Nephron (organoid): ENCODE data around the gene CDKAL1.
"Not testable (repeated sequence)": the region's sequence is repeated elsewhere in the genome, so short reads cannot be mapped to it uniquely, and the experiment has no call there.

ENCODE experiments used
- H3K27ac Mint-ChIP-seq, 3 experiments: 2 replicates each; pipeline ENCODE4 v1.8.0; 2020; ENCODE audit warnings: mixed read lengths in 3 of 3, mild to moderate bottlenecking in 2 of 3, moderate library complexity in 1 of 3
- H3K27me3 Mint-ChIP-seq: 2 replicates; pipeline ENCODE4 v1.8.0; 2021; ENCODE audit warnings: low read depth, mild to moderate bottlenecking, moderate library complexity, mixed read lengths
- H3K36me3 Mint-ChIP-seq: 2 replicates; pipeline ENCODE4 v1.8.0; 2020; ENCODE audit warnings: low read depth, mixed read lengths
- H3K4me1 Mint-ChIP-seq: 2 replicates; pipeline ENCODE4 v1.8.0; 2020; ENCODE audit warnings: mixed read lengths
- H3K4me3 Mint-ChIP-seq, 3 experiments: 2 replicates each; pipeline ENCODE4 v1.8.0; 2020; ENCODE audit warnings: mild to moderate bottlenecking in 3 of 3, mixed read lengths in 3 of 3, moderate library complexity in 2 of 3
- H3K9me3 Mint-ChIP-seq: 2 replicates; pipeline ENCODE4 v1.8.0; 2020; ENCODE audit warnings: mixed read lengths
- TF ChIP-seq, protein P1 (sequence below), 3 experiments: fragments of 200-600 bp; sonication (generic); IDR thresholded peaks; one replicate each; pipeline ENCODE4 v1.5.0; 2021; ENCODE audit warnings: antibody characterized with exemption in 3 of 3; ENCODE audit not compliant: unreplicated experiment in 3 of 3

Gene CDKAL1

DNA sequence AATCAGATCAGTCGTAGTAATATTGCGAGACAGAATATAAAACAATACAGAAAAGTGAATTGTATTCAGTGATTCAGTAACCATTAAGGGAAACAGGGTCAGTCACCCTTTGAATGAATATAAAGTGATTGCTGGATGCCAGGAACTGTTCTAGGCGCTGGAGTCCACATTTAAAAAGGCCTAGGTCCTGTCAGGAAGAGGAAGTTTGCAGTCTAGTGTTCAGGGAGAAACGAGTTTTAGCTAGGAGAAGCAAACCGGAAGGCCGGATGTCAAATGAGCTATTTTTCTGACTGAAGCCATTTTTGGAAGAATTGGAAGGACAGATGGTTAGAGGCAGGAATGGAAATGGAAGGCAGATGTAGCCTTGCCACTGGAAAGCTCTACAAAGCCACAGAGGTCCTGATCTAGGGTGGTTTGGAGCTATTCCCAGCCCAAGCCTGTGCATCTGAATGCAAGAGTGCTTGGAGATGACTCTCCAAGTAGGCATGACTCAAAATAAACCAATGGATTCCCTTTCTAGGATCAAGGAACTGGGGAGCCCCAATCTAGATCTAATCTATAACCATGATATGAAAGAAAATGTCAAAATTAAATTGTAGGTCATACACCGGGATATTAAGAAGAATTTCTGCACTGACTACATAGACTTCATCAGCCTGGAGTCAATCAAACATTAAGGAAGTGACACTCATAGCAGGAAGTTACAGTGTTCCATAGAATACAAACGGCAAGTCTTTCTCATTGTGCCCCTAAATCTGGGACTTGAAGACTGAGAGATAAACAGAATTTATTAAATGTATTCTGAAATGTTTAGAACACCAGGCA, 36.8 kb upstream of the CDKAL1 start:
- peaks cover 9% of the 10 kb centered on the region for H3K4me1 Mint-ChIP-seq
- H3K9me3 Mint-ChIP-seq = peaks cover 7% of the 10 kb centered on the region
- H3K27me3 Mint-ChIP-seq = no peaks in the 10 kb centered on the region
- no peak overlapping the region for H3K27ac Mint-ChIP-seq
- peaks cover 4% of the 10 kb centered on the region for H3K36me3 Mint-ChIP-seq
- TF ChIP-seq, protein P1, sequence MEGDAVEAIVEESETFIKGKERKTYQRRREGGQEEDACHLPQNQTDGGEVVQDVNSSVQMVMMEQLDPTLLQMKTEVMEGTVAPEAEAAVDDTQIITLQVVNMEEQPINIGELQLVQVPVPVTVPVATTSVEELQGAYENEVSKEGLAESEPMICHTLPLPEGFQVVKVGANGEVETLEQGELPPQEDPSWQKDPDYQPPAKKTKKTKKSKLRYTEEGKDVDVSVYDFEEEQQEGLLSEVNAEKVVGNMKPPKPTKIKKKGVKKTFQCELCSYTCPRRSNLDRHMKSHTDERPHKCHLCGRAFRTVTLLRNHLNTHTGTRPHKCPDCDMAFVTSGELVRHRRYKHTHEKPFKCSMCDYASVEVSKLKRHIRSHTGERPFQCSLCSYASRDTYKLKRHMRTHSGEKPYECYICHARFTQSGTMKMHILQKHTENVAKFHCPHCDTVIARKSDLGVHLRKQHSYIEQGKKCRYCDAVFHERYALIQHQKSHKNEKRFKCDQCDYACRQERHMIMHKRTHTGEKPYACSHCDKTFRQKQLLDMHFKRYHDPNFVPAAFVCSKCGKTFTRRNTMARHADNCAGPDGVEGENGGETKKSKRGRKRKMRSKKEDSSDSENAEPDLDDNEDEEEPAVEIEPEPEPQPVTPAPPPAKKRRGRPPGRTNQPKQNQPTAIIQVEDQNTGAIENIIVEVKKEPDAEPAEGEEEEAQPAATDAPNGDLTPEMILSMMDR (IDR thresholded peaks at IDR 0.05; ENCODE audit: unreplicated experiment in 3 of 3) = no peak
- no peak overlapping the region for H3K4me3 Mint-ChIP-seq

DNA sequence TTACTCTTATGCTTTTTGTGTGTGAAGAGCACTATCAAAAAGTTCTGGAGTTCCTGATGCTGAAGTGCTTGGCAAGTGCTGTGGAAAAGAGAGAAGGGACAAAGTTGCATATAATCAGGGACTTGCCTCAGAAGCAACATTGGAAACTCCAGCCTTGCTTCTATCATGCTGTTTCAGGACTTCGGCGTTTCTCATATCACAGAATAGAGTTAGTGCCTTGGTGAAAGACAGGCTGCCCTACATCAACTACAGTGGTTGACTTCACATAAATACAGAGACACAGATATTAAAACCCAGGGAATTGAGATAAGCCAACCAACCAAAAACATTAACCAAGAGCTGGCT, 36.2 kb upstream of the CDKAL1 start:
- peaks cover 12% of the 10 kb centered on the region for H3K9me3 Mint-ChIP-seq
- no peak overlapping the region for H3K27ac Mint-ChIP-seq
- H3K36me3 Mint-ChIP-seq = peaks cover 3% of the 10 kb centered on the region
- no peak overlapping the region for H3K4me3 Mint-ChIP-seq
- TF ChIP-seq, protein P1 (IDR thresholded peaks at IDR 0.05; ENCODE audit: unreplicated experiment in 3 of 3) = no peak
- H3K27me3 Mint-ChIP-seq = no peaks in the 10 kb centered on the region
- peaks cover 9% of the 10 kb centered on the region for H3K4me1 Mint-ChIP-seq

DNA sequence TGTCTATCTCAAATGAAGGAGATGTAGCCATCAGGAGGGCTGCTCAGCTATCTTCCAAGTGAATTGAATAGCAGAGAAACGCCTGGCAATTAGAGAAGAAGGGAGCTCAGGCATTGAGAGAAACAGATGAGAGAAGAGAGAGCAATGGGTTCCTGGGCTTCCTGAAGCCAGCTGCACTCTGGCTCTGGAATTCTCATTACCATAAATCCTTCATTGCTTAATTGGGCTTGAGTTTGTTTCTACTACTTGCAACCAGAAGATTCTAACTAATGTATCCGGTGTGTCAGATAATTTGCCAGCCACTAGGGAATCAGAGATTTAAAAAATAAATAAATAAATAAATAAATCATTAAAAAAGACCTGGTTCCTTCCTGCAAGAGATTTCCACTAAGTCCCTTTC, 25.0 kb upstream of the CDKAL1 start:
- Mint-ChIP-seq H3K9me3 (no peaks in the 10 kb centered on the region), H3K4me3 (no peak overlapping the region), H3K27ac (no peak overlapping the region), H3K36me3 (no peaks in the 10 kb centered on the region), H3K27me3 (peaks cover 5% of the 10 kb centered on the region), H3K4me1 (peaks cover 5% of the 10 kb centered on the region)
- TF ChIP-seq, protein P1 (IDR thresholded peaks at IDR 0.05; ENCODE audit: unreplicated experiment in 3 of 3) = no peak

DNA sequence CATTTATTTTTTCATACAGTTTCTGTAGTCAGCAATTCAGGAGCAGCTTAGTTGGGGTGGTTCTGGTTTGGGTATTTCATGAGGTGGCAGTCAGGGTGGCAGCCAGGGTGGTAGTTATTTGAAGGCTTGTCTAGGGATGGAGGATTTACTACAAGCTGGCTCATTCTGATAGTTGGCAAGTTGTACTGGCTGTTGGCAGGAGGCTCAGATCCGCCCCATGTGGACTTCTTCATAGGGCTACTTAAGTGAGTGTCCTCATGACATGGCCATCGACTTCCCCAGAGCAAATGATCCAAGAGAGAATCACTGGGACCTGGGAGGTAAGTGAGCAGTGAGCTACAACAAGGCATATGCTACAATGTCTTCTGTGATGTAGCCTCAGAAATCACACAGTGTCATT, 22.4 kb upstream of the CDKAL1 start:
- Mint-ChIP-seq H3K27me3 (peaks cover 5% of the 10 kb centered on the region), H3K27ac (no peak overlapping the region), H3K4me1 (peaks cover 5% of the 10 kb centered on the region), H3K9me3 (no peaks in the 10 kb centered on the region), H3K36me3 (no peaks in the 10 kb centered on the region), H3K4me3 (no peak overlapping the region)
- TF ChIP-seq, protein P1 (IDR thresholded peaks at IDR 0.05; ENCODE audit: unreplicated experiment in 3 of 3) = no peak

DNA sequence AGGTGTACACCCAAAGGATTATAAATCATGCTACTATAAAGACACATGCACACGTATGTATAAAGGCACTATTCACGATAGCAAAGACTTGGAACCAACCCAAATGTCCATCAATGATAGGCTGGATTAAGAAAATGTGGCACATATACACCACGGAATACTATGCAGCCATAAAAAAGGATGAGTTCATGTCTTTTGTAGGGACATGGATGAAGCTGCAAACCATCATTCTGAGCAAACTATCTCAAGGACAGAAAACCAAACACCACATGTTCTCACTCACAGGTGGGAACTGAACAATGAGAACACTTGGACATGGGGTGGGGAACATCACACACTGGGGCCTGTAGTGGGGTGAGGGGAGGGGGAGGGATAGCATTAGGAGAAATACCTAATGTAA, 9.0 kb upstream of the CDKAL1 start:
- not testable (repeated sequence) for H3K9me3 Mint-ChIP-seq, H3K4me1 Mint-ChIP-seq, H3K36me3 Mint-ChIP-seq, H3K4me3 Mint-ChIP-seq, H3K27ac Mint-ChIP-seq, H3K27me3 Mint-ChIP-seq

DNA sequence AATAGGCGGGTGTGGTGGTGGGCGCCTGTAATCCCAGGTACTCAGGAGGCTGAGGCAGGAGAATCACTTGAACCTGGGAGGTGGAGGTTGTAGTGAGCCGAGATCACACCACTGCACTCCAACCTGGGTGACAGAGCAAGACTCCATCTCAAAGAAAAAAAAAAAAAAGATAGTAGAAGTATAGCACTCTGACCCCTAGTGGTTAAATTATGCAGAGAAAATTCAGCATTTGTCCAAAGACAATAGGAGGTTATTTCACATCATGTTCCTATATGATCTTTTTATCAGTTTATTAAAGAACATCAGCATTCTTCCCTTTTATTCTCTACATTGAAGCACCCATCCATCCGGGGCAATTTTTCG, 5.2 kb upstream of the CDKAL1 start:
- H3K9me3 Mint-ChIP-seq, H3K36me3 Mint-ChIP-seq, H3K4me1 Mint-ChIP-seq, H3K27me3 Mint-ChIP-seq, H3K27ac Mint-ChIP-seq: not testable (repeated sequence)
- TF ChIP-seq, protein P1 (IDR thresholded peaks at IDR 0.05; ENCODE audit: unreplicated experiment in 3 of 3) = peak; percentile 42 to 53 (median 47)
- peak overlapping the region in 1 of 3 experiments; percentile 27 for H3K4me3 Mint-ChIP-seq
